ENCODE data around the gene ADARB2.

GRCh38 chr10:1625731-1626130 lies 111.6 kb downstream of the ADARB2 start:
- TF ChIP-seq CTCF (tag by site-specific recombination; IDR thresholded peaks at IDR 0.05) (no peak), ATF2 (tag by site-specific recombination; IDR thresholded peaks at IDR 0.05; ENCODE audit: low read depth) (no peak), ZNF350 (tag by site-specific recombination; IDR thresholded peaks at IDR 0.05) (no peak), ZBTB26 (tag by site-specific recombination; optimal IDR thresholded peaks at IDR 0.05) (no peak), ZNF274 (IDR thresholded peaks at IDR 0.05; ENCODE audit: low read length) (no peak), ZNF274 (tag by site-specific recombination; IDR thresholded peaks at IDR 0.05; ENCODE audit: borderline replicate concordance) (no peak), ZNF549 (tag by site-specific recombination; IDR thresholded peaks at IDR 0.05) (no peak), ZNF530 (tag by site-specific recombination; IDR thresholded peaks at IDR 0.05; ENCODE audit: low read depth) (no peak), ZBTB48 (tag by site-specific recombination; IDR thresholded peaks at IDR 0.05) (no peak), ZNF354C (tag by site-specific recombination; IDR thresholded peaks at IDR 0.05; ENCODE audit: borderline replicate concordance, low read depth) (no peak), ZNF146 (tag by site-specific recombination; IDR thresholded peaks at IDR 0.05) (no peak), ZNF837 (tag by site-specific recombination; IDR thresholded peaks at IDR 0.05) (no peak), ZNF155 (tag by site-specific recombination; IDR thresholded peaks at IDR 0.05) (no peak), ZNF776 (tag by site-specific recombination; IDR thresholded peaks at IDR 0.05; ENCODE audit: borderline replicate concordance) (no peak)
